HG03066 (cell line): ENCODE data around the gene AMZ1.

Experiments used
- ATAC-seq: cut with Tn5 transposase; IDR thresholded peaks from one replicate; pipeline ENCODE4 v1.9.1; 2021; ENCODE audit warnings: low read depth; ENCODE audit not compliant: unreplicated experiment

Gene AMZ1

GRCh38 chr7:2764621-2765020, 76.6 kb downstream of the AMZ1 start:
- ATAC-seq, result no peak
